Kidney glomerular epithelial cell (primary cell): Measurements from ENCODE around the gene RBL1.
"Not testable (repeated sequence)": the region's sequence is repeated elsewhere in the genome, so short reads cannot be mapped to it uniquely, and the experiment has no call there.

ENCODE experiments used
- DNase-seq: peaks from one replicate; lab custom pipeline; 2025; lab: John Stamatoyannopoulos, UW

Gene RBL1

DNA sequence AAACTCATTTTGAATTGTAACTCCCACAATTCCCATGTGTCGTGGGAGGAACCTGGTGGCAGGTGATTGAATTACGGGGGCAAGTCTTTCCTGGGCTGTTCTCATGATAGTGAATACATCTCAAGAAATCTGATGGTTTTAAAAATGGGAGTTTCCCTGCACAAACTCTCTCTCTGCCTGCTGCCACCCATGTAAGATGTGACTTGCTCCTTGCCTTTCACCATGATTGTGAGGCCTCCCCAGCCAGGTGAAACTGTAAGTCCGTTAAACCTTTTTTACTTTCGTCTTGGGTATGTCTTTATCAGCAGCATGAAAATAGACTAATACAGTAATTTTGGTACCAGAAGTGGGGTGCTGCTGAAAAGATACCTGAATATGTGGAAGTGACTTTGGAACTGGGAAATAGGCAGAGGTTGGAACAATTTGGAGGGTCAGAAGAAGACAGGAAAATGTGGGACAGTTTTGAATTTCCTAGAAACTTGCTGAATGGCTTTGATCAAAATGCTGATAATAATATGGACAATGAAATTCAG, 102.9 kb downstream of the RBL1 start:
- no peak for DNase-seq

DNA sequence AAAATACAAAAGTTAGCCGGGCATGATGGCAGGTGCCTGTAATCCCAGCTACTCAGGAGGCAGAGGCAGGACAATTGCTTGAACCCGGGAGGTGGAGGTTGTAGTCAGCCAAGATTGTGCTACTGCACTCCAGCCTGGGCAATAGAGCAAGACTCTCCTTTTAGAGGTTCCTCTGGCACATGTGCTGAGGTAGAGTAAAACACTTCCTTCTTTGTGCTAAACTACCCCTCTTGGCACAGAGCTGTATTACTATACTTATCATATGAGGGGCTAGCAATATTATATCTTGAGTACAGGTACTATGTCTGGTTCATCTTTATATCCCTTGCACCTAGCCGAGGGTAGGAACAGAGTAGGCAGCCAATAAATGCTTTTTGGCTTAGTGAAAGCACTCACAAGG, 104.1 kb downstream of the RBL1 start:
- DNase-seq: no peak

DNA sequence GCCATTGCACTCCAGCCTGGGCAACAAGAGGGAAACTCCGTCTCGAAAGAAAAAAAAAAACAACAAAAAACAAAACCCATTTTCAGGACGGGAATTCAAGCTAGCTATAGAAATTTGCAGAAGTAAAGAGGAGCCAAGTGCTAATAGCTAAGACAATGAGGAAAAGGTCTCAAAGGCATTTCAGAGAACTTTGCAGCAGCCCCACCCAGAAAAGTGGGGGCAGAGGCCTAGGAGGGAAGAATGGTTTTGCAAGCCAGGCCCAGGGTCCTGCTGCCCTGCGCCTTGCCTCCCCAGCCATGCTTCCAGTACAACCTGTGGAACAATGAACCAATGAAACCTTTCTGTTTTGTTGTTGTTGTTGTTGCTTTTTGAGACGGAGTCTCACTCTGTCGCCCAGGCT, 106.0 kb downstream of the RBL1 start:
- DNase-seq: no peak

DNA sequence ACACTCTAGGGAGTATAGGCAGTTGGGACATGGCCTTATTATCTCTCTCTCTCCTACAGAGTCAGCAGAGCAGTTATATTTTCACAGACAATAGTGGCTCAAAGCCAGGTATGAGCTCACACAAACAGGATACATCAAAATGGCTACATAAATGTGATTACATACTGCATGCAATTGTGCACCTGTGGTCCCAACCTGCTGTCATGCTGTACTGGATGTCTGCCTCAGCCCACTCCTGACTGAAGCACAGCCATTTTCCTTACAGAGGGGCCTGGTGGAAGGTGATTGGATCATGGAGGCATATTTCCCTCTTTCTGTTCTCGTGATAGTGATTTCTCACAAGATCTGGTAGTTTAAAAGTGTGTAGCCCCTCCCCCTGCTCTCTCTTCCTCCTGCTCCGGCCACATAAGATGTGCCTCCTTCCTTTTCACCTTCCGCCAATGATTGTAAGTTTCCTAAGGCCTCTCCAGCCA, 107.3 kb downstream of the RBL1 start:
- DNase-seq: peak; percentile 23

DNA sequence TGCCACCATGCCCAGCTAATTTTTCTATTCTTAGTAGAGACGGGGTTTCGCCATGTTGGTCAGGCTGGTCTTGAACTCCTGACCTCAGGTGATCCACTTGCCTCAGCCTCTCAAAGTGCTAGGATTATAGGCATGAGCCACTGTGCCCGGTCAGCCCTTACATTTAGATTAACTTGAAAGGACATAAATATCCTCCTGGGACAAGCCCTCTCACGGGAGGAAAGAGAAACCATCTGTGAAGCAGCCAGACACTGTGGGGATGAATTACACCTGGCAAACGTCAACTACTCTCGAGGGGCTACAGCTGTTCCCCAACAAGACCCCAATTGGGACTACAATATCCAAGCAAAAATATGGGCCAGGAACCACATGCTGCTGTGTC, 111.5 kb downstream of the RBL1 start:
- no peak for DNase-seq

DNA sequence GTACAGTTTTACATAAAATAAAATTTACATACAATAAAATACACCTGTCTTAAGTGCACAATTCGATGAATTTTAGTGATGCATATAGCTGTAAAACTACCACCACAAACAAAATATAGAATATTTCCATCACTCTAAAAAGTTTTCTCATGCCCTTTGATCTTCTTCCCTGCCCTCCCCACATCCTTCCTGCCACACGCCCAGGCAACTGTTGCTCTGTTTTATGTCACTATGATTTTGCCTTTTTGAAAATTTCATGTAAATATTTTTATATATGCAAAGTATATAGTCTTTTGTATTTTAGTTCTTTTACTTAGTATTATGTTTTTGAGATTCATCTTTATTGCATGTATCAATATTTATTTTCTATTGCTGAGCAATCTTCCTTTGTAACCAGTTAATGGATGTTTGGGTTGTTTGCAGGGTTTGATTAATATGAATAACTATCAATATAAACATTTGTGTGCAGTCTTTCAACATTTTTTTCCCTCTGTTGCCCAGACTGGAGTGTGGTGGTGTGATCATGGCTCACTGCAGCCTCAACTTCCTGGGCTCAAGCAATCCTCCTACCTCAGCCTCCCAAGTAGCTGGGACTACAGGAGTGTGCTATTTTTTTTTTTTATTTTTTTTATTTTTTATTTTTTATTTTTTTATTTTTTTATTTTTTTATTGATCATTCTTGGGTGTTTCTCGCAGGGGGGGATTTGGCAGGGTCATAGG, 120.5 kb downstream of the RBL1 start:
- DNase-seq: no peak

DNA sequence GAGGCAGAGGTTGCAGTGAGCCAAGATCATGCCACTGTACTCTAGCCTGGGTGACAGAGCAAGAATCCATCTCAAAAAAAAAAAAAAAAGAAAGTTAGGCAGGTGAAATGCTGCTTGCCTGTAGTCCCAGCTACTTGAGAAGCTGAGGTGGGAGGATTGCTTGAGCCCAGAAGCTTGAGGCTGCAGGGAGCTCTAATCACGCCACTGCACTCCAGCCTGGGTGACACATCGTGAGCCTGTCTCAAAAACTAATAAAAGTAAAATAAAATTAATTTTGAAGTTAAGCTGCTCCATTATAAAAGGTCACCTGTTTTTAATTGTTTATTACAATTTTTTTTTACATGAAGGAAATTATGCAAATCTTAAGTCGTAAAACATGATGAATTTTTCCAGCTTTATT, 121.1 kb downstream of the RBL1 start:
- DNase-seq: no peak

DNA sequence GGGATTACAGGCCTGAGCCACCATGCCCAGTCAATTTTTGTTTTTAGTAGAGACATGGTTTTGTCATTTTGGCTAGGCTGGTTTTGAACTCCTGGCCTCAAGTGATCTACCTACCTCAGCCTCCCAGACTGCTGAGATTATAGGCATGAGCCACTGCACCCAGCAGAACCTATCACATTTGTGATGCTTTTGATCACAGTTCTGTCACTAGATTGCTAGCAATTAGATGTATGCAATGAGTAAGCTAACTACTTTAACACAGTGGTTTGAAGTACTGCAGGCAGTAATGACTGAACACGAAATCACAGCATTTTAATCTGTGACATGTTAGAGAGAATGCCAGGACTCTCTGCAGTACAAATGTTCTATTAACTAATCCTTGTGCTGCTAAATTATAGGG, 124.7 kb downstream of the RBL1 start:
- DNase-seq: no peak

DNA sequence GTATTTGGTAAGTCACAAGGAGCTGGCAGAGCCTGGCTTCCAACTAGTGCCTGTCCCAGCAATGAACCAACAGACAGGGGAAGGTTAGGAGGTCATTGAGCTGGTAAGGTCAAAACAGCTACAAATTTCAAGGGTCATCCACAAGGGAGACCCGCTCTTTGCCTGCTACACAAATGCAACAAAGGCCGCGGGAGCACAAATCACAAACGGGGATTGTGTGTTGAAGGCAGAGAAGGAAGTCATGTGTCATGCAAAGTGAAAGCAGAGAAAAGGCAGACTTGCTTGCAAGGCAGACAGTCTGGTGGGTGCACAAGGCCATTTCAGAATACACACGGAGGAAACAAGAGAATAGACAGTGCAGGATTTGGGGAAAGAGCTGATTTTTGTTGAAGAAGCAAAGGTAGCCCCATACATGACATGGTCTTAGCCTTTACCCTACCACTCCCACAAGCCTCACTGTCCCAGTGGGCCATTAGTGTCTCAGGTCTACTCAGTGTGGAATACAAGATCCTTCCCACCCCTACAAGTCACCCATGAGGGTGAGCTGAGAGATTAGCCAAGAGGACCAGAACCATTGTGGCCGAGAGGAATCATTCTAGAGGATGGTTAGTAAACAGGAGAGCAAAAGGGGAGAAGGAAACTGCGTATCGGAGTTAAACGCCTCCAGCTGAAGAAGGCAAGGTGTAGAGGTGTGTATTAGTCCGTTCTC, 126.2 kb downstream of the RBL1 start:
- no peak for DNase-seq

DNA sequence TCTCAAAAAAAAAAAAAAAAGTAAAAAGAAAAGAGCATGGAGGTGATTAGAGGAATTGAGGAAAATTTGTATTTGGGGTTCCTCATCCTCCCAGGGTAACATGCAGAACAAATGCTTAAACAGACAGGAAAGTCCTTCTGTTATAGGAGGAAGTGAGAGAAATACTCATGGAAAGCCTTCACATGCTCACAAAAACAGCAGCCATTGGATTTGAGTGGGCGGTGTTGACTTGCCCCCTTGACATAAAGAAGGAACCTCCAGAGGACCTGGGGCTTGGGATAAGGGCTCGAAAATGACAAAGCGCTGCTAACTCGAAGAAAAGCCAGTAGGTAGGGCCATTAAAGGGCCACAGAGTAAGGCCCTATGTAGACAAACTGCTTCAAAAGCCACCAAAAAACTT, 126.7 kb downstream of the RBL1 start:
- no peak for DNase-seq

DNA sequence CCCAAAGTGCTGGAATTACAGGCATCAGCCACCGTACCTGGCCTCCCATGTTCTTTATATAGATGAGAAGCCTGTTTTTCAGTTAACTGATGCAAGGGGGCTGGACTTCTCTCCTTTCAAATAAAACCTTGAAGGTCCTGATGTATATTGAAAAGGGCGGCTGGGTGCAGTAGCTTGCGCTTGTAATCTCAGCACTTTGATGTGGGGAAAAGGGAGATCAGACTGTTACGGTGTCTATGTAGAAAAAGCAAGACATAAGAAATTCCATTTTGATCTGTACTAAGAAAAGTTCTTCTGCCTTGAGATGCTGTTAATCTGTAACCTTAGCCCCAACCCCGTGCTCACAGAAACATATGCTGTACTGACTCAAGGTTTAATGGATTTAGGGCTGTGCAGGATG, 128.2 kb downstream of the RBL1 start:
- no peak for DNase-seq

DNA sequence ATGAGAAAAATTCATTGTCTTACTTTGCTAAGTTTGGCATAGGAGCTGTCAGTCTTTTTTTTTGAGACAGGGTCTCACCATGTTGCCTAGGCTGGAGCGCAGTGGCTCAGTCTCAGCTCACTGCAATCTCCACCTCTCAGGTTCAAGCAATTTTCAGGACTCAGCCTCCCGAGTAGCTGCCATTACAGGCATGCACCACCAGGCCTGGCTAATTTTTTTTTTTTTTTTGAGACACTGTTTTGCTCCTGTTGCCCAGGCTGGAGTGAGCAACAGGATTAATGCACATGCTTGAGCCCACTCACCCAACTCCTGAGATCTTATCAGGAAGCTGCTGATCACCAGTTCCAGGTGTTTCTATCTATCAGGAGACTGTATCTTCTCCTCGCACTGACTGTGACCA, 128.8 kb downstream of the RBL1 start:
- not testable (repeated sequence) for DNase-seq

DNA sequence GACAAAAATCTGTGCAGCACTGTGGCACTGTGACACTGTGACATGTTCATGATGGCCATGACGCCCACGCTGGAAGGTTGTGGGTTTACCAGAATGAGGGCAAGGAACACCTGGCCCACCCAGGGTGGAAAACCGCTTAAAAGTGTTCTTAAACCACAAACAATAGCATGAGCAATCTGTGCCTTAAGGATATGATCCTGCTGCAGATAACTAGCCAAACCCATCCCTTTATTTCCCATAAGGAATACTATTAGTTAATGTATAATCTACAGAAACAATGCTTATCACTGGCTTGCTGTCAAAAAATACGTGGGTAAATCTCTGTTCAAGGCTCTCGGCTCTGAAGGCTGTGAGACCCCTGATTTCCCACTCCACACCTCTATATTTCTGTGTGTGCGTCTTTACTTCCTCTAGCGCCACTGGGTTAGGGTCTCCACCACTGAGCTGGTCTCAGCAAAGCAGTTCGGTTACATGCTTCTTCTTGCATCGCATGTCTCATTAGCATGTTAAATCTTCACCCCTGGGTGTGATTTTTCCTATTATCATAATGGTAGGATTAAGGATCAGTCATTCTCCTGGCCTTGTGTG, 133.3 kb downstream of the RBL1 start:
- not testable (repeated sequence) for DNase-seq

DNA sequence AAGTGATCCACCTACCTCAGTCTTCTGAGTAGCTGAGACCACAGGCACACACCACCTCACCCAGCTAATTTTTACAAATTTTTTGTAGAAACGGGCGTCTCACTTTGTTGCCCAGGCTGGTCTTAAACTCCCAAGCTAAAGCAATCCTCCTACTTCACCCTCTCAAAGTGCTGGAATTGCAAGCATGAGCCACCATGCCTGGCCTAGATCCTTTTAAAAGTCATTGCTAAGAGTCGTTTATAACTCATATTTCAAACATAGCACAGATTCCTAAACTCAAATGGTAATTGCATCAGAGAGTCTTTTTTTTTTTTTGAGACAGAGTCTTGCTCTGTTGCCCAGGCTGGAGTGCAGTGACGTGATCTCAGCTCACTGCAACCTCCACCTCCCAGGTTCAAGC, 136.6 kb downstream of the RBL1 start:
- no peak for DNase-seq

DNA sequence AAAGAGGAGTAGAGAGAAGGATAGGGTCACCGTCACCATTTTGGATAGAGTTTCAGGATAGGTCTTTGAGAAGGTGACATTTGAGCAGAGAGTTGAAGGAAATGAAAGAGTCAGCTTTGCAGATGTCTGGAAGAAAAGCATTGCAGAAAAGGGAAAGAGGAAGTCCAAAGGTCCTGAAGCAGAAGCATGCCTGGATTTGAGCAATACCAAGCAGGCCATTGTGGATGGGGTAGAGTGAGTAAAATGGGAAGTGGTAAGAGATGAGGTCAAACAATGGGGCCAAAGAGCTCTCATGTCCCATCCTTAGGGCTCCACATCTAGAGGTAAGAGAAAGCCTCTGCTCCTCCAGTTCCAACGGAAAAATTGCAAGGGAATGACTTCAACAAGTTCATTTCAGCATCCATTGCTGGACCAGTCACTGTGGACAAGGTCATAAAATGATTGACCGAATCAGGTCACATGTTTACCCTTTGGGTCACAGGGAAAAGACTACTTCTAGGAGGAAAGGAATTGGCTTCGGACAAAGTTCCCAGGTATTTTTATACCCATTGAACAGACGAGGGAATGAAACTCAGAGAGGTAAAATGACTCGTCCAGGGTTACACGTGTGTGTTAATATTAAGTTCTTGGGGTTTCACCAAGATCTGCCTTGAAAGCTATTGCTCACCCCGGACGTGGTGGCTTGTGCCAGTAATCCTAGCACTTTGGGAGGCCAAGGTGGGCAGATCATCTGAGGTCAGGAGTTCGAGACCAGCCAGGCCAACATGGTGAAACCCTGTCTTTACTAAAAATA, 137.7 kb downstream of the RBL1 start:
- DNase-seq: no peak

DNA sequence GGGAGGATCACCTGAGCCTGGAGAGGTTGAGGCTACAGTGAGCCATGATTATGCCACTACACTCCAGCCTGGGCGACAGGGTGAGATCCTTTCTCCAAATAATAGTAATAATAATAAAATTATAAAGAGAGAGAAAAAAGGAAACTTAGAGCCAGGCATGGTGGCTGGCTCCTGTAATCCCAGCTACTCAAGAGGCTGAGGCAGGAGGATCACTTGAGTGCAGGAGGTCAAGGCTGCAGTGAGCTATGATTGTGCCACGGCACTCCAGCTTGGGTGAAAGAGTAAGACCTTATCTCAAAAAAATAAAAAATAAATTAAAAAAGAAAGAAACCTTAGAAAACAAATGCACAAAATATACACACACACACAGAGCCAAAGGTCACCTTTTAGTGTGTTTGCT, 139.1 kb downstream of the RBL1 start:
- DNase-seq: no peak

DNA sequence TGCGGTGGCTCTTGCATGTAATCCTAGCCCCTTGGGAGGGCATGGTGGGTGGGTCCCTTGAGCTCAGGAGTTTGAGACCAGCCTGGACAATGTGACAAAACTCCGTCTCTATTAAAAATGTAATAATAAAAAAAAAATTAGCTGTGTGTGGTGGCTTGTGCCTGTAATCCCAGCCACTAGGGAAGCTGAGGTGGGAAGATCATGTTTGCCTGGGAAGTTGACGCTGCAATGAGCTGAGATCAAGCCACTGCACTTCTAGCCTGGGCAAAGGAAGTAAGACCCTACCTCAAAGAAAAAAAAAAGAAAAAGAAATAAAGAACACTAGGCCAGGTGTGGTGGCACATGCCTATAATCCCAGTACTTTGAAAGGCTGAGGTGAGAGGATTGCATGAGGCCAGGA, 139.8 kb downstream of the RBL1 start:
- no peak for DNase-seq

DNA sequence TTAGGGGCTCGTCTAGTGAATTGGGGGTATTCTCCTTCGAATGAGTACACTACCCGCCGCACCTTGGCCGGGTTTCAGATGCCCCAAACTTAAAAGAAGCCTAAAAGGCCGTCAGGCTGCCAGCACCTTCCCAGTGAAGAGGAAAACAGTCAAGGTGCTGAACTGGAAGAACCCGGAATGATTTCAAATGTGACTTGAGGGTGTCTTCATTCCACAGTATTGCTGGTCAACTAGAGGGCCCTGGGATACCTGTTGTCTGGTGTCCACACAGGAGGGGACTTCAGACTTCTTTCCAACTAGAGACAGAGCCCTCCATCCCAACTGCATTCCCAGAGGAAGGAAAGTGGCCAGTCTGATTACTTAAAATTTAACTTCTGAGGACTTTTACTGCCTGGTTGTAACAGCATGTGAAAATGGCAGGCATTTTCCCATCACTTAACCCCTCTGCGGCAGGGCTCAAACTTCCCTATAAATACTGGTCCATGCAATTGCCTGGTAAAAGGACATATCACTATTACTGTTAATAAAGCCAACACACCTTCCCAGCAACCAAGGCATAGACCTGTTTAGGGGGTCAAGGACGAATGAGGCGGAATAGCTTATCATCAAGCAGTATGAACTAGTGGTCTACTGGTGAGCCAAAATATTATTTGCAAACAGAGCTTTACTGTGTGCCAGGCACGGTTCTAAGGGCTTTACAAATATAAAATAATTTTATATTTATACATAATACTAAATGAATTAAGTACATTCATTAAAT, 143.6 kb downstream of the RBL1 start:
- no peak for DNase-seq

DNA sequence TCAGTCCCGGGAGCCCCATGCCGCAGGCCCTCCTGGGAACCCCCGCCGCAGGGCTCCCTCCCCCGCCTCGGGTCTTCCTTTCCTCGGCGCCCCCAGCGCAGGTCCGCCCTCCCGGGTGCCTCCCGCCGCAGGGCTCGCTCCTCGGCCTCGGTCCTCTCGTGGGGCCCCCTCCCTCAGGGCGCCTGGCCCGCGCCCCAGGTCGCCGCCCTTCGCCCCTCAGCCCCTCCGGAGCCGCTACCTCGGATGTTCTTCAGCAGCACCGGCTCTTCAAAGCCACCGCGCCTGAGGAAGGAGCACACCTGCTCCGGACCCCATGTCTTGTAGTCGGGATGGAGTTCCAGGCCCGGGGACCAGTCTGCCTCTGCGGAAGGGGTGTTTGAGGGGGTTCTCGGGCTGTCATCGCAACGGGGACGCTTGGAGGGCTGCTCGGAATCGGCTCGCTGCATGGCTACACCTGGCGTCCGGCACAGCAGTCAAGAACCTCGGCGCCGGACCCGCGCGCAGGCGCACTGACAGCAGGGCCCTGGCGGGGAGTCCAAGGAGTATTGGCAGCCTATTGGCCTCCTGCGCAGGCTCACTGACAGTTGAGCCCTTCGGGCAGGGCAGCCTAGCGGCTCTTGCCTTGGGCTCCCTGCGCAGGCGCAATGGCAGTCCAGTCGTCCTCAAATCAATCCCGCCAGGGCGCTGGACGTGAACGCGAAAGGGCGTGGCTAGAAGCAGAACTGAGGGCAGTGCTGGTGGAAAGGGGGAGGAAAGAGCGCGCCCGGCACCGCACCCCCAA, 144.4 kb downstream of the RBL1 start, which contains the start of gene SAMHD1:
TSS of gene SAMHD1 (minus strand) at position 511 of the 781 bp plus-strand sequence. CDS start at position 446, 65 bp downstream.
- DNase-seq: peak; percentile 95

DNA sequence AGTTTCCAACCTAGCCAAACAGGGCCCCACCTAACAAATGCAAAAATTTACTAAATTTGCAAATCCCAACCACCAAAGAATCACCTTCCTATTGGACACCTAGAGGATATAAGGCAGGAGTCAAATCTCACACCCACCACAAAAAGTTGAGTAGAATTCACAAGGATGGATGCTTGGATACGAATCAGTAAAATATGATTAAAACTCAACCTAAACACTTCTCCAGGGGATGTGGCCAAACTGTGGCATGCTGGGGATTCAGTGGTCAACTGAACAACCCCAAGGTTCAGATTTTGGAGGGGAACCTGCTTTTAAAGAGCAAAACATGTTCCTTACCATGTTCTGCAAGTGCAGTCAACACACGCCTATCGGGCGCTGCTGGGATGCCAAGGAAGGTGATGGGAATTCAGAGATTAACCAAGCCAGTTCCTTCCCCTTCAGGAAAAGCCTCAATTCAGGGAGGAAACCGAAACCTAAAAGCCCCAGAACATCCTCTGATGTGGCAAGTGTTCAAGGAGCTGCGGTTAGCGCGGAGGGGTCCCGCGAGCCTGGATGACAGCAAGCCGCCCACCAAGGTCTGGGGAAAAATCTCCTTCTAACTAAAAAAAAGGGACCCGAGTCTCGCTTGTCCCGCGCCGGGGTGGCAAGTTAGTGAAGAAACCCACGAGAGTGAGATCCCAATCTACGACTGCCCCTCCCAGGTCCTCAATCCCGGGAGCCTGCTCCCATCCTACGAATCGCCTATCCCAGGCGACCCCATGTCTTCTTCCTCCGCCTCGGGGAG, 145.2 kb downstream of the RBL1 start:
- DNase-seq: no peak
